SK-N-SH (cell line): ENCODE data around the gene ITK. TPM values are rescaled to one million over a fixed set of nuclear protein-coding genes. Genes with fewer than 3 reads are reported as not detected.

Experiments
- CTCF ChIA-PET: fragments of 300-600, 350-600 bp; formaldehyde crosslinking; extraction: SDS; loops from one replicate; lab custom pipeline; 2021; lab: Yijun Ruan, JAX
- POLR2A ChIA-PET: fragments of 350-600 bp; sonication (Branson Sonifier 250); formaldehyde crosslinking; extraction: SDS; loops from one replicate; lab custom pipeline; 2020; ENCODE audit warnings: antibody characterized with exemption, inconsistent platforms; lab: Yijun Ruan, JAX
- DNase-seq: peaks from one replicate; pipeline ENCODE4 v3.0.0; 2012
- H2AFZ ChIP-seq: fragments of 200-600 bp; sonication (generic); 2 replicates; pipeline ENCODE4 v1.8.1; 2016; ENCODE audit warnings: antibody characterized with exemption, mild to moderate bottlenecking, low read depth
- H3F3A ChIP-seq: fragments of 200-600 bp; sonication (generic); replicated peaks from 2 replicates; pipeline ENCODE3; 2016; ENCODE audit warnings: antibody characterized with exemption, mild to moderate bottlenecking; ENCODE audit not compliant: insufficient read depth
- H3K27ac ChIP-seq, 2 experiments: fragments of 200-500 bp in 1 of 2; fragments of 200-600 bp in 1 of 2; sonication (Bioruptor generic) in 1 of 2; sonication (generic), shearing (Covaris generic) in 1 of 2; 2 replicates each; pipeline versions ENCODE4 v1.5.1 to v1.6.1; 2014 to 2016; ENCODE audit warnings: low read depth in 2 of 2, inconsistent platforms in 1 of 2, low read length in 1 of 2, mild to moderate bottlenecking in 1 of 2, mixed read lengths in 1 of 2
- H3K27me3 ChIP-seq: fragments of 200-600 bp; sonication (generic), shearing (Covaris generic); 2 replicates; pipeline ENCODE4 v1.6.1; 2016; ENCODE audit warnings: mixed run types; ENCODE audit not compliant: insufficient read depth
- H3K36me3 ChIP-seq, 2 experiments: fragments of 200-500 bp in 1 of 2; fragments of 200-600 bp in 1 of 2; sonication (Bioruptor generic) in 1 of 2; sonication (generic) in 1 of 2; replicated peaks in 1 of 2; 2 replicates each; pipeline versions ENCODE3 to v1.5.1; 2014 to 2016; ENCODE audit warnings: low read length in 1 of 2, mild to moderate bottlenecking in 1 of 2; ENCODE audit not compliant: insufficient read depth in 2 of 2, control insufficient read depth in 1 of 2
- H3K4me1 ChIP-seq, 2 experiments: fragments of 200-500 bp in 1 of 2; fragments of 200-600 bp in 1 of 2; sonication (Bioruptor generic) in 1 of 2; sonication (generic), shearing (Covaris generic) in 1 of 2; 2 replicates each; pipeline versions ENCODE4 v1.5.1 to v1.6.1; 2014 to 2016; ENCODE audit warnings: low read depth in 1 of 2, low read length in 1 of 2, mixed run types in 1 of 2; ENCODE audit not compliant: insufficient read depth in 2 of 2, control insufficient read depth in 1 of 2
- H3K4me2 ChIP-seq: fragments of 200-600 bp; sonication (generic), shearing (Covaris generic); 2 replicates; pipeline ENCODE4 v1.6.1; 2017; ENCODE audit warnings: mixed run types
- H3K4me3 ChIP-seq, 2 experiments: fragments of 200-500 bp in 1 of 2; fragments of 200-600 bp in 1 of 2; sonication (Bioruptor generic) in 1 of 2; sonication (generic), shearing (Covaris generic) in 1 of 2; 2 replicates each; pipeline versions ENCODE4 v1.5.1 to v1.8.1; 2014 to 2016; ENCODE audit warnings: low read depth in 2 of 2, inconsistent platforms in 1 of 2, low read length in 1 of 2, mild to moderate bottlenecking in 1 of 2, mixed read lengths in 1 of 2, moderate library complexity in 1 of 2
- H3K79me2 ChIP-seq: fragments of 200-600 bp; sonication (generic); 2 replicates; pipeline ENCODE4 v1.8.1; 2017; ENCODE audit warnings: mild to moderate bottlenecking; ENCODE audit not compliant: insufficient read depth
- H3K9ac ChIP-seq: fragments of 200-600 bp; sonication (generic); 2 replicates; pipeline ENCODE4 v1.6.1; 2017; ENCODE audit warnings: mixed run types
- H3K9me2 ChIP-seq: fragments of 200-600 bp; sonication (generic); 2 replicates; pipeline ENCODE4 v1.6.1; 2017; ENCODE audit warnings: mixed run types
- H3K9me3 ChIP-seq: fragments of 200-600 bp; sonication (generic); 2 replicates; pipeline ENCODE4 v1.6.1; 2017; ENCODE audit warnings: mixed run types, mild to moderate bottlenecking, moderate library complexity
- H4K20me1 ChIP-seq: fragments of 200-600 bp; sonication (generic); 2 replicates; pipeline ENCODE4 v1.6.1; 2017; ENCODE audit warnings: mild to moderate bottlenecking, mixed run types; ENCODE audit not compliant: insufficient read depth
- CHD2 ChIP-seq: fragments of 150-350 bp; IDR thresholded peaks from 2 replicates; pipeline ENCODE4 v1.6.1; 2018; ENCODE audit warnings: low read length; ENCODE audit not compliant: partially characterized antibody
- EP300 ChIP-seq, 2 experiments: IDR thresholded peaks; 2 replicates each; pipeline versions ENCODE4 v1.4.0 to v1.6.1; 2012; ENCODE audit warnings: borderline replicate concordance in 1 of 2, low read depth in 1 of 2, low read length in 1 of 2
- FOSL2 ChIP-seq: IDR thresholded peaks from 2 replicates; pipeline ENCODE4 v1.4.0; 2012; ENCODE audit warnings: low read depth, mild to moderate bottlenecking, moderate library complexity, borderline replicate concordance
- FOXJ3 ChIP-seq: sonication (generic); formaldehyde crosslinking; IDR thresholded peaks from 2 replicates; pipeline ENCODE4 v1.5.1; 2020; ENCODE audit warnings: mild to moderate bottlenecking, missing genetic modification reagents
- GABPA ChIP-seq: IDR thresholded peaks from 2 replicates; pipeline ENCODE4 v1.4.0; 2012; ENCODE audit warnings: low read depth, mild to moderate bottlenecking
- JUND ChIP-seq: IDR thresholded peaks from 2 replicates; pipeline ENCODE4 v1.4.0; 2012
- MXI1 ChIP-seq: IDR thresholded peaks from 2 replicates; pipeline ENCODE4 v1.6.1; 2012; ENCODE audit warnings: mild to moderate bottlenecking, low read depth, low read length, improper control_type of control experiment
- NFIC ChIP-seq: IDR thresholded peaks from 2 replicates; pipeline ENCODE4 v1.4.0; 2012; ENCODE audit warnings: borderline replicate concordance
- PBX3 ChIP-seq: IDR thresholded peaks from 2 replicates; pipeline ENCODE4; 2012
- SMC3 ChIP-seq: IDR thresholded peaks from 2 replicates; pipeline ENCODE4 v1.6.1; 2012; ENCODE audit warnings: low read depth, low read length, improper control_type of control experiment
- TAF1 ChIP-seq: IDR thresholded peaks from 2 replicates; pipeline ENCODE4 v1.6.1; 2012; ENCODE audit warnings: low read depth, mild to moderate bottlenecking, low read length, moderate library complexity, borderline replicate concordance
- TCF12 ChIP-seq: IDR thresholded peaks from 2 replicates; pipeline ENCODE4 v1.4.0; 2012
- ZBTB33 ChIP-seq: IDR thresholded peaks from 2 replicates; pipeline ENCODE4 v1.4.0; 2012; ENCODE audit warnings: low read depth, borderline replicate concordance
- WGBS: methylation state at CpG from one replicate; pipeline ENCODE4 v1.1.6; 2017; ENCODE audit warnings: low lambda C conversion rate; 5-methylcytosine and 5-hydroxymethylcytosine counted together
- polyA plus RNA-seq, 3 experiments: library from polyadenylated mRNA; depleted of rRNA; stranded (reverse); fragments of >200 nt; gene quantifications; 2 replicates each; pipeline ENCODE4 v1.2.3, GENCODE V29; 2012
- TF ChIP-seq, protein P1 (sequence below): IDR thresholded peaks from 2 replicates; pipeline ENCODE4 v1.4.0; 2012; ENCODE audit warnings: low read depth
- TF ChIP-seq, protein P2 (sequence below): IDR thresholded peaks from 2 replicates; pipeline ENCODE4 v1.6.1; 2012; ENCODE audit warnings: mild to moderate bottlenecking, low read depth, low read length, moderate library complexity

The ITK gene
- polyA plus RNA-seq, 1 of the 3 experiments (the other 2 are of a cell fraction): not detected

- H3F3A ChIP-seq: no peaks in the 10 kb centered on the region
- H3K27me3 ChIP-seq: peaks cover 6% of the 10 kb centered on the region; the same call in 1 of the 2 replicates
- 94% methylated on average over 4 of the region's 4 CpGs for WGBS
- no peak overlapping the region for H2AFZ ChIP-seq
- H3K27ac ChIP-seq: no peak overlapping the region
- H4K20me1 ChIP-seq: no peaks in the 10 kb centered on the region
- TF ChIP-seq TAF1 (no peak), TCF12 (no peak), EP300 (IDR thresholded peaks at IDR 0.05; ENCODE audit: borderline replicate concordance in 1 of 2, low read depth in 1 of 2, low read length in 1 of 2) (no peak), FOXJ3 (no peak), SMC3 (no peak), MXI1 (no peak), PBX3 (no peak), JUND (no peak), NFIC (no peak), GABPA (no peak), ZBTB33 (no peak), CHD2 (no peak), FOSL2 (no peak)
- TF ChIP-seq, protein P1, sequence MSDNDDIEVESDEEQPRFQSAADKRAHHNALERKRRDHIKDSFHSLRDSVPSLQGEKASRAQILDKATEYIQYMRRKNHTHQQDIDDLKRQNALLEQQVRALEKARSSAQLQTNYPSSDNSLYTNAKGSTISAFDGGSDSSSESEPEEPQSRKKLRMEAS: no peak
- TF ChIP-seq, protein P2, sequence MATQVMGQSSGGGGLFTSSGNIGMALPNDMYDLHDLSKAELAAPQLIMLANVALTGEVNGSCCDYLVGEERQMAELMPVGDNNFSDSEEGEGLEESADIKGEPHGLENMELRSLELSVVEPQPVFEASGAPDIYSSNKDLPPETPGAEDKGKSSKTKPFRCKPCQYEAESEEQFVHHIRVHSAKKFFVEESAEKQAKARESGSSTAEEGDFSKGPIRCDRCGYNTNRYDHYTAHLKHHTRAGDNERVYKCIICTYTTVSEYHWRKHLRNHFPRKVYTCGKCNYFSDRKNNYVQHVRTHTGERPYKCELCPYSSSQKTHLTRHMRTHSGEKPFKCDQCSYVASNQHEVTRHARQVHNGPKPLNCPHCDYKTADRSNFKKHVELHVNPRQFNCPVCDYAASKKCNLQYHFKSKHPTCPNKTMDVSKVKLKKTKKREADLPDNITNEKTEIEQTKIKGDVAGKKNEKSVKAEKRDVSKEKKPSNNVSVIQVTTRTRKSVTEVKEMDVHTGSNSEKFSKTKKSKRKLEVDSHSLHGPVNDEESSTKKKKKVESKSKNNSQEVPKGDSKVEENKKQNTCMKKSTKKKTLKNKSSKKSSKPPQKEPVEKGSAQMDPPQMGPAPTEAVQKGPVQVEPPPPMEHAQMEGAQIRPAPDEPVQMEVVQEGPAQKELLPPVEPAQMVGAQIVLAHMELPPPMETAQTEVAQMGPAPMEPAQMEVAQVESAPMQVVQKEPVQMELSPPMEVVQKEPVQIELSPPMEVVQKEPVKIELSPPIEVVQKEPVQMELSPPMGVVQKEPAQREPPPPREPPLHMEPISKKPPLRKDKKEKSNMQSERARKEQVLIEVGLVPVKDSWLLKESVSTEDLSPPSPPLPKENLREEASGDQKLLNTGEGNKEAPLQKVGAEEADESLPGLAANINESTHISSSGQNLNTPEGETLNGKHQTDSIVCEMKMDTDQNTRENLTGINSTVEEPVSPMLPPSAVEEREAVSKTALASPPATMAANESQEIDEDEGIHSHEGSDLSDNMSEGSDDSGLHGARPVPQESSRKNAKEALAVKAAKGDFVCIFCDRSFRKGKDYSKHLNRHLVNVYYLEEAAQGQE: no peak
- DNase-seq: no peak
- ChIA-PET POLR2A (no interaction called here), CTCF (no interaction called here)
- H3K9ac ChIP-seq: no peak overlapping the region
- no peaks in the 10 kb centered on the region for H3K79me2 ChIP-seq
- no peaks in the 10 kb centered on the region for H3K36me3 ChIP-seq
- no peaks in the 10 kb centered on the region for H3K9me2 ChIP-seq
- H3K9me3 ChIP-seq: no peaks in the 10 kb centered on the region
- H3K4me1 ChIP-seq: peaks cover 0 to 19% of the 10 kb centered on the region in 2 experiments; a peak in 1 of 4 replicates
- no peak overlapping the region for H3K4me2 ChIP-seq
- H3K4me3 ChIP-seq: no peak overlapping the region
Observed at GRCh38 chr5:157269761-157270272, 89.2 kb downstream of the ITK start.
